ENCODE results near the gene FKBP1B. TPM values are rescaled to one million over a fixed set of nuclear protein-coding genes. Genes with fewer than 3 reads are reported as not detected.

The FKBP1B gene
- total RNA-seq, 1 experiment from 2014 or later, result 59.7 TPM

- Histone ChIP-seq H2AFZ (ENCODE audit: low read length) (no peak overlapping the region), H2BK20ac (ENCODE audit: low read depth, low read length, poor library complexity, severe bottlenecking) (no peak overlapping the region), H2BK5ac (ENCODE audit: insufficient read length, low read length) (no peak overlapping the region), H3K27me3 (ENCODE audit: insufficient read depth, low read length) (no peaks in the 10 kb centered on the region), H3K23me2 (ENCODE audit: insufficient read length, low read depth, low read length, poor library complexity, severe bottlenecking) (no peaks in the 10 kb centered on the region), H2BK12ac (ENCODE audit: insufficient read length, low read depth, low read length) (no peak overlapping the region), H3K27ac (ENCODE audit: insufficient read length, low read depth, low read length) (no peak overlapping the region), H4K5ac (ENCODE audit: insufficient read length, low read depth, low read length) (no peak overlapping the region), H3K56ac (ENCODE audit: insufficient read length, low read depth, low read length) (no peak overlapping the region), H3K9me3 (ENCODE audit: control insufficient read depth, low read depth, low read length) (no peaks in the 10 kb centered on the region), H2BK120ac (ENCODE audit: low read depth, low read length, poor library complexity, severe bottlenecking) (no peak overlapping the region), H3K79me2 (ENCODE audit: insufficient read depth, low read length) (no peaks in the 10 kb centered on the region), H3K4me2 (ENCODE audit: insufficient read depth, insufficient read length, low read length) (no peak overlapping the region), H3K4ac (ENCODE audit: low read depth, low read length) (no peak overlapping the region), H3K18ac (ENCODE audit: insufficient read length, low read depth, low read length) (no peak overlapping the region), H3K23ac (ENCODE audit: insufficient read length, low read depth, low read length) (no peak overlapping the region), H3K9ac (ENCODE audit: extremely low read depth, insufficient read length, low read length) (no peak overlapping the region), H3K4me1 (ENCODE audit: insufficient read depth, low read length) (no peaks in the 10 kb centered on the region), H4K8ac (replicated peaks; ENCODE audit: insufficient read length, low read depth, low read length) (no peak overlapping the region), H3T11ph (ENCODE audit: low read length) (no peak overlapping the region), H2AK5ac (ENCODE audit: insufficient read length, low read length) (no peak overlapping the region), H3K79me1 (ENCODE audit: insufficient read depth, low read depth, low read length, poor library complexity, severe bottlenecking) (no peaks in the 10 kb centered on the region), H3K14ac (ENCODE audit: insufficient read depth, low read length) (no peak overlapping the region), H4K91ac (ENCODE audit: insufficient read length, low read depth, low read length) (no peak overlapping the region), H4K20me1 (ENCODE audit: control insufficient read depth, insufficient read depth, insufficient read length) (no peaks in the 10 kb centered on the region), H2BK15ac (ENCODE audit: low read depth, low read length) (no peak overlapping the region)
- Mint-ChIP-seq H3K4me1 (peaks cover 0 to 3% of the 10 kb centered on the region in 2 experiments; a peak in 2 of 4 replicates), H3K27me3 (ENCODE audit: low read depth) (no peaks in the 10 kb centered on the region), H3K4me3 (no peak overlapping the region), H3K36me3 (ENCODE audit: insufficient read depth in 1 of 3, low read depth in 3 of 3) (peaks cover 23 to 51% (median 40%) of the 10 kb centered on the region in 3 experiments), H3K9me3 (no peaks in the 10 kb centered on the region), H3K27ac (no peak overlapping the region)
- TF ChIP-seq CTCF (conservative IDR thresholded peaks at IDR 0.05), result no peak
- no peak for DNase-seq
- WGBS (ENCODE audit: extremely low coverage, insufficient read length, low lambda C conversion rate), result no CpG with 5 or more reads among the region's 4 CpGs
These were observed 9.2 kb downstream of the FKBP1B start for GRCh38 chr2:24058564-24059271.
